ENCODE measurements around the gene TWIST2. TPM values are rescaled to one million over a fixed set of nuclear protein-coding genes. Genes with fewer than 3 reads are reported as not detected.

TWIST2 gene
- total RNA-seq, 2 donors from 2014 or later: 1.9 TPM; not detected in 1

DNA sequence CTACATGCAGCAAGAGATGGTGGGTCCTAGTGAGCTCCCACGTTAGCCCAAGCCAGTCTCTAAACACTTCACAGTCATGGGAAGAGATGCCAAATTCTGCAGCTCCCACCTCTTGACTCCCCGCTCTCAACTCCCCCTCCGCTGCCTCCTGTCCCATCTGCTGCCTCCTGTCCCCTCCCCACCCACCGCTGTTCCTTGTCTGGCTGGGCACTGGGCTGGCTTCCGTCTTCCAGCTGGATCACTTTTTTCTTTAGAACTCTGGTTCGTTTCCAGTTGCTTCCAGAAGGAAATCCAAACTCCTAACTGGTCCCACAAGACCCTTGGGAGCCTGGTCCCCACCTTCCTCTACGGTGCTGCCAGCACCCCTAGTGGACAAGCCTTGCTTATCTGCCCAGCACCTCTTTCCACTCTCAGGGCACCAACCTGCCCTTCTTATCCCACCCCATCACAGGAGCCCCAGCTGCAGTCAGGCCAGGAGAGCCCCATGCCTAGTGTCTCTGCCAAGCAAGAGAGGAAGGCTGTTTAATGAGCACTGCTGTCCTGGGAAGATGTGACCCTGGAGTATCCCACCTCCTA lies 12.1 kb upstream of the TWIST2 start:
- H3K9ac ChIP-seq (ENCODE audit: extremely low read depth, low read length, poor library complexity, severe bottlenecking): no peak overlapping the region
- no peak overlapping the region for H3K4me3 ChIP-seq (ENCODE audit: low read length)
- H3K4me1 ChIP-seq (ENCODE audit: control insufficient read depth, insufficient read depth, low read length): no peaks in the 10 kb centered on the region
- no peaks in the 10 kb centered on the region for H3K36me3 Mint-ChIP-seq (ENCODE audit: low read depth)
- no peak overlapping the region for H3K27ac Mint-ChIP-seq
- H3K9me3 Mint-ChIP-seq: no peaks in the 10 kb centered on the region
- no peaks in the 10 kb centered on the region for H3K4me1 Mint-ChIP-seq
- whole genome bisulfite sequencing, 2 experiments (ENCODE audit: insufficient coverage in 1 of 2, insufficient read length in 1 of 2): 76 to 87% methylated on average over 6 to 7 of the region's 7 CpGs
- H3K27me3 ChIP-seq (ENCODE audit: control insufficient read depth, insufficient read depth, low read length, poor library complexity, severe bottlenecking): peaks cover 16% of the 10 kb centered on the region
- no peak overlapping the region for H3K4me3 Mint-ChIP-seq
- TF ChIP-seq, protein P1, sequence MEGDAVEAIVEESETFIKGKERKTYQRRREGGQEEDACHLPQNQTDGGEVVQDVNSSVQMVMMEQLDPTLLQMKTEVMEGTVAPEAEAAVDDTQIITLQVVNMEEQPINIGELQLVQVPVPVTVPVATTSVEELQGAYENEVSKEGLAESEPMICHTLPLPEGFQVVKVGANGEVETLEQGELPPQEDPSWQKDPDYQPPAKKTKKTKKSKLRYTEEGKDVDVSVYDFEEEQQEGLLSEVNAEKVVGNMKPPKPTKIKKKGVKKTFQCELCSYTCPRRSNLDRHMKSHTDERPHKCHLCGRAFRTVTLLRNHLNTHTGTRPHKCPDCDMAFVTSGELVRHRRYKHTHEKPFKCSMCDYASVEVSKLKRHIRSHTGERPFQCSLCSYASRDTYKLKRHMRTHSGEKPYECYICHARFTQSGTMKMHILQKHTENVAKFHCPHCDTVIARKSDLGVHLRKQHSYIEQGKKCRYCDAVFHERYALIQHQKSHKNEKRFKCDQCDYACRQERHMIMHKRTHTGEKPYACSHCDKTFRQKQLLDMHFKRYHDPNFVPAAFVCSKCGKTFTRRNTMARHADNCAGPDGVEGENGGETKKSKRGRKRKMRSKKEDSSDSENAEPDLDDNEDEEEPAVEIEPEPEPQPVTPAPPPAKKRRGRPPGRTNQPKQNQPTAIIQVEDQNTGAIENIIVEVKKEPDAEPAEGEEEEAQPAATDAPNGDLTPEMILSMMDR (conservative IDR thresholded peaks at IDR 0.05): peak; percentile 65
- H3K9me3 ChIP-seq (ENCODE audit: control insufficient read depth, low read length): no peaks in the 10 kb centered on the region
- peak; percentile 77 for DNase-seq
- no peaks in the 10 kb centered on the region for H3K36me3 ChIP-seq (ENCODE audit: control insufficient read depth, insufficient read depth, low read length)
- H3K27me3 Mint-ChIP-seq (ENCODE audit: insufficient read depth): peaks cover 39% of the 10 kb centered on the region
- H3K27ac ChIP-seq (ENCODE audit: low read depth, low read length): no peak overlapping the region

DNA sequence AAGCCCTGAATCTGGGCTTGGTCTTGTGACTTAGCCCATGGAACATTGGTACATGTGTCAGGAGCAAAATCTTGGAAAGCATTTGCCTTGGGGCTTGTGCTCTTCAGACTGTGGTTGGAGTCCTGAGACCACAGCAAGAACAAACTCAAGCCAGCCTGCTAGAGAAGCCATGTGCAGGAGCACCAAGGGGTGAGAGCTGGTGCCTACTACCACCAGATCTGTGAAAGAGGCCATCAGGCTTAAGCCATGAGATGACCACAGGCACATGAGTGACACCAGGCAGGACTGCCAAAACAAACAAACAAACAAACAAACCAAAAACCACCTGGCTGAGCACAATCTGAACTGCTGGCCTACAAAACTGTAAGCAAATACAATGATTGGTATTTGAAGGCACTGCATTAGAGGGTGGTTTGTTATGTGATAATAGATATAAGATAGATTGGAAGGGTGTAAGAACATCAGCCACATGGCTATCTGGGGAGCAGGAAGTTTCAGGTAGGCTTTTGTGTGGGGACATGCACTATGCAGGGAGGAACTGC lies 9.0 kb upstream of the TWIST2 start:
- H3K9me3 ChIP-seq (ENCODE audit: control insufficient read depth, low read length): no peaks in the 10 kb centered on the region
- H3K4me3 ChIP-seq (ENCODE audit: low read length): no peak overlapping the region
- Mint-ChIP-seq H3K36me3 (ENCODE audit: low read depth) (no peaks in the 10 kb centered on the region), H3K4me3 (no peak overlapping the region), H3K4me1 (no peaks in the 10 kb centered on the region), H3K27ac (no peak overlapping the region), H3K27me3 (ENCODE audit: insufficient read depth) (peaks cover 27% of the 10 kb centered on the region), H3K9me3 (no peaks in the 10 kb centered on the region)
- no peaks in the 10 kb centered on the region for H3K4me1 ChIP-seq (ENCODE audit: control insufficient read depth, insufficient read depth, low read length)
- H3K27me3 ChIP-seq (ENCODE audit: control insufficient read depth, insufficient read depth, low read length, poor library complexity, severe bottlenecking): peaks cover 9% of the 10 kb centered on the region
- TF ChIP-seq, protein P1 (conservative IDR thresholded peaks at IDR 0.05): no peak
- no peaks in the 10 kb centered on the region for H3K36me3 ChIP-seq (ENCODE audit: control insufficient read depth, insufficient read depth, low read length)
- no peak for DNase-seq
- H3K27ac ChIP-seq (ENCODE audit: low read depth, low read length): no peak overlapping the region
- no peak overlapping the region for H3K9ac ChIP-seq (ENCODE audit: extremely low read depth, low read length, poor library complexity, severe bottlenecking)

DNA sequence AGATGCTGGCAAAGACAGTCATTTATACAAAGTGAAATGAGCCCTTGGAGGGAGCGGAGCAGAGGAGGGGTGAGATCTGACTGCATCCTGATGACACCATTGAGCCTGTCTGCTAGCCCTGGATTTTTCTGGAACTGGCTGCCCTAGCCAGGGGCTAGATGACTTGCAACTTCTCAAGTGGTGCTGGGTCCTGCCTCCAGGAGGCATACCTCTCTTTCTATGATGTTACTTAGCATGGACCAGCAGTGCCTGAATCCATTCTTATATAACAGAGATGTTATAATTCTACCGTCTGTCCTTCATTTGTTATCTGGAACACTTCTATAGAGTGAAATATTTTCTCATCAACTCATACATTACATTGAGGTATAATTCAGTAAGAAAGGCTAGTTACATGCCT lies 8.5 kb upstream of the TWIST2 start:
- H3K9ac ChIP-seq (ENCODE audit: extremely low read depth, low read length, poor library complexity, severe bottlenecking): no peak overlapping the region
- DNase-seq: no peak
- Mint-ChIP-seq H3K27ac (no peak overlapping the region), H3K4me3 (no peak overlapping the region), H3K9me3 (no peaks in the 10 kb centered on the region), H3K4me1 (no peaks in the 10 kb centered on the region), H3K36me3 (ENCODE audit: low read depth) (no peaks in the 10 kb centered on the region), H3K27me3 (ENCODE audit: insufficient read depth) (peaks cover 32% of the 10 kb centered on the region)
- TF ChIP-seq, protein P1 (conservative IDR thresholded peaks at IDR 0.05): peak; percentile 33
- no peaks in the 10 kb centered on the region for H3K36me3 ChIP-seq (ENCODE audit: control insufficient read depth, insufficient read depth, low read length)
- H3K4me1 ChIP-seq (ENCODE audit: control insufficient read depth, insufficient read depth, low read length): no peaks in the 10 kb centered on the region
- 88% methylated on average over 2 of the region's 2 CpGs; no CpG with 5 or more reads in 1 of the 2 experiments for WGBS, 2 experiments (ENCODE audit: insufficient coverage in 1 of 2, insufficient read length in 1 of 2)
- H3K9me3 ChIP-seq (ENCODE audit: control insufficient read depth, low read length): no peaks in the 10 kb centered on the region
- no peak overlapping the region for H3K4me3 ChIP-seq (ENCODE audit: low read length)
- peaks cover 14% of the 10 kb centered on the region for H3K27me3 ChIP-seq (ENCODE audit: control insufficient read depth, insufficient read depth, low read length, poor library complexity, severe bottlenecking)
- H3K27ac ChIP-seq (ENCODE audit: low read depth, low read length): no peak overlapping the region

All from endodermal cell (in vitro differentiated cells).